Embryonic facial prominence (tissue), 1 donor: ENCODE measurements around the gene TMEM179.

Experiments used
- DNase-seq: peaks from one replicate; pipeline ENCODE4 v3.0.0-alpha.2; 2016; ENCODE audit errors: extremely low spot score

TMEM179 gene

DNA sequence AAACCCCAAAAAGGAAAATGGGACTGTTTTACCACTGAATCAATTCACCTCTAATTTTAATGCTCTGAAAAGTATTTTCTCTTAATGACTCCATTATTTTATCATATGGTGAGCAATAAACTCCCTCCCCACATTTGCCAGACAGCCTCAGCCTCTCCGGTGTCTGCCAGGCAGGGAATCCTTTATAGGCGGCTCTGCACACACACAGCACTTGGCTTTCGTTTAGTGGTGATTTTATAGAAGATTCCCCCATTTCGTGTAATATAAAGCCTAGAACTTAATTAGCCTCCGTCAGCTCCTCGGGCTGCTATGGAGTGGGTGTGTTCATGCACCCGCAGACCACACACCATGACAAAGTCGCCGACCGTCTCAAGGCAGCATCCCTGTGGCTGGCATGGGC, 35.1 kb downstream of the TMEM179 start:
- no peak for DNase-seq

DNA sequence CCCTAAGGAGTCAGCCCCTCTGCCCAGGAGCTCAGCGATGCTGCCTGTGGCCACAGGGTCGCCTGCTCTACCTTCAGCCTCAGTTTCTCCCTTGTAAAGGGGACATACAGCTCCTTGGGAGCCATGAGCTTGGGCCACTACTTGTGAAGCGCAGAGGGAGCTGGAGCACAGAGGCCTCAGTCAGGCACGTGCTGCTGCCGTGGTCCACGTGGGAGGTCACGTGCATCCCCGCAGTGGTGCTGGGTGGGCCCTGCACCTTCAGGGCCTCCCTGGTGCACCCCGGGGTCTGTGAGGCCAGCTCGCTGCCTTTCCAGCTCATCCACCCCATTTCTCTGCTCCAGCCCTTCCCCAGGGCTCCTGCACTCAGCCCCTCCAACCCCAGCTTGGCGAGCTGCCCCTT, 36.0 kb downstream of the TMEM179 start:
- DNase-seq, result no peak

DNA sequence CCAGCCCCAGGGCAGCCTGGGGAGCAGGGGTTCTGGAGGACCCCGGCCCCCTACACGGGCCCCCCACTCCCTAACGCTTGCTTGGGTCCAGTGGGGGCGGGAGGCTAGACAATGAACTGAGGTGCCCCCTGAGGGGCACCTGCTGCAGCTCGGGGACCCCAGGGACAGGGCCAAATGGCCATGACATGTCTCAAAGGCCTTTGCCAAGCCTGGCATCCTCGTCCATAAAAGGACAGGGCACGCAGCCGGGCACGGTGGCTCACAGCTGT, 36.7 kb downstream of the TMEM179 start:
- DNase-seq, result no peak

DNA sequence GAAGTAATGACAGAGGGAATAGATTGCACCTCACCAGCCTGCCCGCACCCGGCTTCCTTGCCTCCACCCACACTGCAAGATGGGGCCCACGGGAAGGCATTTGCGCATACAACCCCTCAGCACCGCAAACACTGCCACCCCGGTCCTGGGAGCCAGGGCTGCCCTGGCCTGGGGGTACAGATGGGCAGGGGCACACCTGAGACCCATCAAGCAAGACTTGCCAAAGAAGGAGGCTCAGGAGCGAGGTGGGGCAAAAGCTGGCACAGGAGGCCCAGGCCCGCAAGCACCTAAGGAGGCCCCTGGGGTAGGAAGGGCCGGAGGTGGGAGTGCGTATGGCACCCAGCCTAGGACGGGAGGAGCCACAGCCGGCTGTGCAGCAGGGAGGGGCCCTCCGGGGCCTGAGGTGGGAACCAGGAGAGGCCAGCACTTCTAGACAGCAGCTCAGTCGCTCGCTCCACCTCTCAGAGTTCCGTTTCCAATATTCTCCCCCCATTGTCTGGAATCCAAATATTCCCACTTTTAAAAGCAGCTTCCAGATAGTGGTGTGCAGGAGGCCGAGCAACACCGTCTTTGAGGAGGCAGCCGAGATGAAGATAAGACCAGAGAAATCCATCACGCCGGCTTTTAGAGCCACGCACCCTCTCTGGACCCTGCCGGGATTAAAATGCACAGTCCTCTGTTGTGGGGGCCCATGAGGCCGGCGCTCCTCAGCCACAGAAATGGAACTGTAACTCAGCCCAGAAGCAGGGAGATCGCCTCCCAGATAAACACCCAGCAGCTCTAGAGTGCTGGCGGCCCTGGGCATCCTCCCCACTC, 37.2 kb downstream of the TMEM179 start:
- DNase-seq, result no peak

GRCh38 chr14:104564744-104565679, 39.6 kb downstream of the TMEM179 start:
- DNase-seq, result no peak

DNA sequence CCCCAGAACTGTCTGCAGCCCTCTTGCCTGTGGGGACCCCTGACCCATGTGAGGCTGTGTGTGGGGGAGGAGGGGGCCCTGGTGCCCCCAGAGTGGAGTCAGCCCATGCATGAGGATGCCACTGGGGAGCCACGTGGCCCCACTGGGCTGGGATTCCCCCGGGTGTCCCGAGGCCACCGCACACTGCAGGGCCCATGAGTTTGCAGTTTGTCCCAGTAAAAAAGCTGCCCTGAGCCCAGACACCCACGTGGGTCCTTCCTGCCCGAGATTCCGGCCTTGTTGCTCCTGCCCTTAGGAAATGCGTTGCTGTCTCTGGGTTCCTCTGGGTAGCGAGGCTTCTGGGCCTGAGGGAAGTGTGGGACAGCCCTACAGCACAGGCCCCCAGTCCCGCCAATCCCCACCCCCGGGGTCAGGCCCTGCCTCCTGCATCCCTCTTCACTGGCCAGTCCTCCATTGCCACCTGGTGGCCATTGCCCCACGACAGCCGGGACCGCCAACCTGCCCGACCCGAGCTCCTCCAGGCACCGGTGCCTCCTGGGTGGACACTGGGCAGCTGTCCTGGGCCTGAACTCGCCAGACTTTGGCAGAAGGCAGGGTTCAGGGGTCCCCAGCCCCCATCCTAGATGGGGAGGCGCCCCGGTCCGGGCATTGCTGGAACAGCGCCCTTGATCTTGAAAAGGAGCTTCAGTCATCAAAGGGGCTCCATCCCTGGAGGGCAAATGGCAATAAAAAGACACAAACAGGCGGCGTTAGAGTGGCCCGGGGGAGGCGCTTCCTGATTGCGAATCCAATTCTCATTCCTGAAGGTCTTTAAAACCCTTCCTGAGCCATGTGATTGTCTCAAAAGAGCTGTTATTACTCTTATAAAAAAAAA, 40.6 kb downstream of the TMEM179 start:
- no peak for DNase-seq

- DNase-seq, result no peak
Measured at GRCh38 chr14:104563191-104563741, 41.3 kb downstream of the TMEM179 start.

GRCh38 chr14:104562606-104563005, 42.0 kb downstream of the TMEM179 start:
- DNase-seq, result no peak

DNA sequence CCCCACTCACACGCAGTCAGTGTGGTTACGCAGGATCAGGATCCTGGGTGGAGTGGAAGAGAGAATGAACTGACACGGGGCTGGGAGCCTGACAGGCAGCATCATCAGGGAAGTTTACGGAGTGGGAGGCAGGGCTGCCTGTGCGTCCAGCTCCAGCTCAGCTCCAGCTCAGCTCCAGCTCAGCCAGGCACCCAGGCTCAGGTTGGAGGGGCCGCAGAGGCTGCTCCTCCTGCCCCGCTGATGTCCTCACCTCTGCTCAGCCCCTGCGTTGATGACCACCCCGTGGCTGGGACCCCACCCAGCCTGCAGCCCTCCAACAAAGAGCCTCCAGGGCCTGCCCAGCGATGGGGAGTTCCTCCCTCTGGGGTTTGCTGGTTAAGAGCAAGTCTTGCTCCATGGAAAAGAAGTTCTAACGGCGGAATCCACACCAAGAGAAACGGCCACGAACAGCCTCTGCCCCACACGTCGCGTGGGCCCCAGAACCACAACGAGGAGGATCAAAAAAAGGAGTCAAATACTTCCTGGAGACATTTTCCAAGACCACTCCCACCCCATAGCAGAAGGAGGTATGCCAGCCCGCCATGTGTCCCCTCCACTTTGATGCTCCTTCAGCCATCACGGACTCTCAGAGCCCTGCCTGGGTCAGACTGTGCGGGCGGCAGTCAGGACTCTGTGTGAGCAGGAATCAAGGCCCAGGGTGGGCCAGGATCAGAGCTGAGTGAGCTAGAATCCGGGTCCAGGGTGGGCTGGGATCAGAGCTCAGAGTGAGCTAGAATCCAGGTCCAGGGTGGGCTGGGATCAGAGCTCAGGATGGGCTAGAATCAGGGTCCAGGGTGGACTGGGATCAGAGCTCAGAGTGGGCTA, 42.7 kb downstream of the TMEM179 start:
- DNase-seq, result no peak

DNA sequence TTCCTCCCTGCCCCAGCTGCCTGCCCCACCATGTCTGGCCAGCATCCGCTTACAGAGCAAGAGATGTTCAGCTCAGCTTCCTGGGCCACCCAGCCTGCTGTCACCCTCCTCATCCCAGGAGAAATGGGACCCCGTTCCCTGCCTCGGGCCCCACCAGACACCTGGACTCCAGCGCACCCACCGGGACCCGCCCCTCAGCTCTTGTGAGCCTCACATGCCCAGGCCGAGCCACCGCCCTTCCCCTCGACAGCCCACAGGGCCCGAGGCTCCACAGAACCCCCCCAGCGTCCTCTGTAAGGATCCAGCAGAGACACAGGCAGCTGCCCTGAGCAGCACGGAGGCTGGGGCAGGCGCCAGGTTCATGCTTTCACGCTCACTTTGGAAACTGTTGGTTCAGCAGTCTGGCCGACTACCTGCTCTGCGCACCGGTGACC, 43.4 kb downstream of the TMEM179 start:
- no peak for DNase-seq

DNA sequence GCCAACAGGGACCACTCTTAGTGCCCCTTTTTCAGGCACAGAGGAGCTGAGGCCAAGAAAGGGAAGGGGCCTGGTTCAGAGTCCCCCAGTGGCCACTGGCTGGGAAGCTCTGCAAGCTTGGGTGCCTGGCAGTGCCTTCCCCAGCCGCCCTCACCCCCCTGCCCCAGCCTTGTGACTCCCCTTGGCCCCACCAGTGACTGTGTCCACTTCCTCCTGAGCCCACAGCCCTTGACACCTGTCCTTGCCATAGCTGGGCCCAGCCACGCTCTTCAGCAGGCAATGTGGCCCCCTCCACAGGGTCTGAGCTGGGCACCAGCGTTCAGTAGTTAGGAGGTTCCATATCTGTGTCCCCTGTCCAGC, 44.0 kb downstream of the TMEM179 start:
- DNase-seq, result no peak

DNA sequence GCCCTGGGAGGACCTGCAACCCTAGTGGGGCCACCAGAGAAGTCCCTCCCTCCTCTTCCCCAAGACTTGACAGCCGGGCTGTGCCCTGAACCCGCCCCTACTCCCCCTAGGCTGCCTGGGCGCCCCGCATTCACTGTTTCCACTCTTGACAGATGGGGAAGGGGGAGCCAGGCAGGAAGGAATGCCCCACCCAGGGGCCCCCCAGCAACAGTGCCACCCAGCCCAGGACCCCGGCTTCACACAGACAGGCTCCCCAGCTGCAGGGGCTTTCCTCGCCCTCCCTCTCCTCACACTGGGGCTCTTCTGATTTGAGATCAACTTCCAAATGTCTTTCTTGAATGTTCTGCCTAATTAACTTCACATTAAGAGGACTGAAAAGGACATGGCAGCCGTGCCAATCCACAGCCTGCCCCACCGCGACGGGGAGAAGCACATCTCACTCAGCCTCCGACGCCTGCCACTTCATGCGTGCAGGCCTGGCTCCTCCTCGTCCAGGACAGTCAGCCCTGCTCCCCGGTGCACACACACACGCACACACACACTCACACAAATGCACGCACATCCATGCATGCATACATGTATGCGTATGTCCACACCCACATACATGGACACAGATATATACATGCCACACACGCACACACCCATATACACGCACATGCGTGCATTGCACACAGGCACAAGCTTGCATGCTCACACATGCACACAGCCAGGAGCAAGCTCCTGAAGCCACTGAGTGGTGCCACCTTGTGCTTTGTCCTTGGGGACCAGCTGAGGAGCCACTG, 44.6 kb downstream of the TMEM179 start:
- no peak for DNase-seq

DNA sequence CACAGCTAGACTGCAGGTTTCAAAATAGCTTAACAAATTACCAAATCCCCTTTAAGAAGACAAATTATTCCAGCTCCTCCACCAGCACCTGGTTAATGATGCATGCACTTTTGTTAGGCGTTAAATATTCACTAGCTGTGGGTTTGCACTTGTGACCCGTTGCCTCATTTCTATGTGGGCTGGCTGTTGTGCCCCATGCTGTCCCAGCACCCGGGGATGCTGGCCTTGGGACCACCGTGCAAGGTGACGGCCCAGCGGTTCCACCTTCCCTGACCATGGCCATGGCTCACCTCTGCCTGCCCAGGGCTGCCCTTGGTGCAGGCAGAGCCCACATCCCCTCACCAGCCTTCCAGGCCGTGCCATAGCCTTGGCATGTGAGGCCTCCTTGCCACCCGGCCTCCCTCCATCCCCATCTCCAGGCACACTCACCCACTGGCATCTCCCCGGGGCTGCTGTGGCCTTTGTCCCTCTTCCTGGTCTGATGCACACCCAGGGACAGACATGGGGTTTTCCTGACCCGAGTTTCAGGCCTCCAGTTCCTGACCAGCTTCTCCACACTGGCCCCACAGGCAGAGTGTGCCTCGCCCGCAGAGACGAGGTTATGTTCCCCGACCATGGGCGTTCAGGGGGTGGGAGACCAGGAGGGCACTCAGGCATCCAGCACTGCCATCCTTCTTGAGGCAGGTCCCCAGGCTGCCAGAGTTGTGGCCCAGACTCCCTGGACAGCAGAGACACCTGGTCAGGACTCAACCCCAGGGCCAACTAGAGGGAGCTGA, 45.4 kb downstream of the TMEM179 start:
- no peak for DNase-seq

DNA sequence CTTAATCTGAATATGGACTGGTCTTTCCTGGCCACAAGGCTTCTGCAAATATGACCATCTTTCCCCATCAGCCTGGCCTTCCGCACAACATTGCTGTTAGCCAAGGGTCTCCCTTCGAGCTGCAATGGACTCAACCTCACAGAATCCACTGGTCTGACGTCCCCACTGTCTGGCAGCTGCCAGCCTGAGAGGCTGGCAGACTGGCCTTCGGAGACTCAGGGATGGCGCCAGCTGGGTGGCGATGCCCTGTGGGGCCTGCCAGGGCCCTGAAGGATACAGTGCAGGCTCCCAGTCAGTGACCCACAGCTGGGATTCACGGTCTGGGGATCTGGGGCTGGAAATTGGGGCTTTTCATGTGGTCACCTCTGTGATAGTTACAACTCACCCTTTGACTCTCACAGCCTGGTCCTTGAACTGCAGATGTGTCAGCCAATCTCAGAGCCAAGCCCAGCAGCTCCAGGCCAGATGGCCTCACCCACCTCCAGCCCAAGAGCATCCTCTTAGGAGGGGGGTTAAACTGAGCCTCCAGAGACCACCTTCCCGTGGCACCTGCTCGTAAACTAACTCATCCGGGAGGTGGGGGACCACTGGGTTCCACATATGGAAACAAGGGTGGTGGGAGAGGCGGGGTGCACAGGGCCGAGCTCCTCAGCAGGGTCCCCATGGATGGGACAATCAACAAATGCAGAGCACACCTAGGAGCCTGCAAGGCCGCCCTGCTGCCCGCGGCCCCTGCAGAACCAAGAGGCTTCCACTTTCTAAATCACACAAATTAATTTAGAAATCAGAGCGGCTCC, 46.1 kb downstream of the TMEM179 start:
- DNase-seq, result no peak

GRCh38 chr14:104557766-104558165, 46.8 kb downstream of the TMEM179 start:
- no peak for DNase-seq

- DNase-seq, result no peak
Measured at GRCh38 chr14:104557086-104557485, 47.5 kb downstream of the TMEM179 start.

DNA sequence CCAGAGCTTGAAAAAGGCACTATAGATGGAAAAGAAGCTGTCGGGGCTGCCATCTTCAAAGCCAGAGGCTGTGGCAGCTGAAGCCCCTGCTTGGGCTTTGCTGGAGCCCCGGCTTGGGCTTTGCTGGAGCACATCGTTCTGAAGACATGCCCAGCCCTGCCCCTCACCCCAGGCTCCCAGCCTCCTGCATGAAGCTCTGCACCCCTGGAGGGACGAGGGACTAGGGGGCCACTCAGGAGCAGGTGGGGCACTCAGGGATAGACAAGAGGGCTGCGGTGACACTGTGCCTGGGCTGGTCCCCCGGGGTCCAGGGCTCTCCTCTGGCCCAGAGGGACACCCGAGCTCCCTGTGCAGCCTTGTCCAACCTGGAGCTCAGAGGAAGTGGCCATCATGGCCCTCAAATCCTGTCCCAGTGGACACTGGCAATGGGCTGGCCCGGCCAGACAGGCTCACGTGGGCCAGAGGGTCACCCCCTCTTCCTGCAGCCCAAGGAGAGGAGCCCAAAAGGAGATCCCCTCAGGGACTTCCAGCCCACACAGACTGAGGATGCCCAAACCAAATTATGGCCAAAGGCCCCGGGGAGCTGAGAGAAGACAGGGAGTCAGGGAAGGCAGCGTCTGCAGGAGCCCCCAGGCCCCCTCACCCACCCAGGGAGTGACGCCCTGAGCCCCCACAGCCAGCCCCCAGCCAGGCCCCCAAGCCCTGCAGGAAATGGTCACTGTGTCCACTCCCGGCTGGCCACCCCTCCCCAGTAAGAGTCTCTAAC, 48.1 kb downstream of the TMEM179 start:
- no peak for DNase-seq
